Fibroblast of skin of left quadriceps (primary cell): ENCODE results near the gene CPLX3.

Experiments
- DNase-seq, 2 experiments: peaks; one replicate each; pipeline ENCODE4 v3.0.0-alpha.2; 2013; ENCODE audit warnings: low read depth in 2 of 2

Gene CPLX3

DNA sequence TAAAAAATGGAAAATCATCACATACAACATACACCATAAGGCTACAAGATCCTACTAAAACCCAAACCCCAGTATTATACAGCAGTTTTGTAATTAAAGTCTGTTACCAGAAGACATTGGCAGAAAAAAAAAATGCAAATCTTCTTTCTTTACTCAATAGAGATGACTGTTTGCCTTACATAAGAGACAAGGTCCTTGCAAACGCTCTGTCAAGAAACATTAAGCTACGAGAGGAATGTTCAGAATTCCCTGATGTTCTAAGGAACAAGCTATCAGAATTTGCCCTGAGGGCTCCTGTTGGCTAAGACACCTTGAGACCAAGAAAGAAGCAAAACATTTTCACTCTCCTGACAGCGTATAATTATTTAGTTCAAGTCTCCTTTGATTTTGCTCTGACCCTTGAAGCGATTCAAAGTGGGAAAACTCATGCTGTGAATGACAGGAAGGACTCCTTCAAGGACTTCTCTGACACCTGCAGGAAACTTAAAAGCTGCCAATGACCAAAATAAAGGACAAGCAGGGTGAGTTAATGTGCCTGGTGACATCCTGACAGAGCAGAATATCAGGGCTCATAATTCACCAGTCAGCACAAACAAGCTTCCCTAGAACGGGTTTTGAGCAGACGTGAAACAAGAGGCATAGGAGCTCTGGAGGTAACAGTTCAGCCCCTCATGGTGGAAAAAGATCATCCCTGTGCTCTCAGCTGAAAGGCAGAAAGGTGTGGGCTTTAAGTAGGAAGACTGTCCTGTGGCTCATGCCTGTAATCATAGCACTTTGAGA, 44.2 kb downstream of the CPLX3 start:
- no peak for DNase-seq

DNA sequence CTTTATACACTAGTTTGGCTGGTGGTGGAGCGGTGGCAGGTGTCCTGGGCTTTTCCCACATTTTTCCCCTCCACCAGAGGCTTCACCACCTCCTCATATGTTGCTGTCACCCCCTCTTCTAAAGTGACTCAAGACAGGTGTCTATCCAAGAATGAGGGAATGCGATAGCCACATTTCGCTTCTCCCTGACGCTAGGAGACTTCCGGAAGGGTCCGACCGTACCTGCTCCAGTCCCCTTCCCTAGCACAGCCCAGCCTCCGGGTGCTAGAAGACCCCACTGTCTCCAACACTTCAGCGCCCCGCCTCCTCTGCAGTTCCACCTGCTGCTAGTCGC, 46.2 kb downstream of the CPLX3 start:
- no peak for DNase-seq

DNA sequence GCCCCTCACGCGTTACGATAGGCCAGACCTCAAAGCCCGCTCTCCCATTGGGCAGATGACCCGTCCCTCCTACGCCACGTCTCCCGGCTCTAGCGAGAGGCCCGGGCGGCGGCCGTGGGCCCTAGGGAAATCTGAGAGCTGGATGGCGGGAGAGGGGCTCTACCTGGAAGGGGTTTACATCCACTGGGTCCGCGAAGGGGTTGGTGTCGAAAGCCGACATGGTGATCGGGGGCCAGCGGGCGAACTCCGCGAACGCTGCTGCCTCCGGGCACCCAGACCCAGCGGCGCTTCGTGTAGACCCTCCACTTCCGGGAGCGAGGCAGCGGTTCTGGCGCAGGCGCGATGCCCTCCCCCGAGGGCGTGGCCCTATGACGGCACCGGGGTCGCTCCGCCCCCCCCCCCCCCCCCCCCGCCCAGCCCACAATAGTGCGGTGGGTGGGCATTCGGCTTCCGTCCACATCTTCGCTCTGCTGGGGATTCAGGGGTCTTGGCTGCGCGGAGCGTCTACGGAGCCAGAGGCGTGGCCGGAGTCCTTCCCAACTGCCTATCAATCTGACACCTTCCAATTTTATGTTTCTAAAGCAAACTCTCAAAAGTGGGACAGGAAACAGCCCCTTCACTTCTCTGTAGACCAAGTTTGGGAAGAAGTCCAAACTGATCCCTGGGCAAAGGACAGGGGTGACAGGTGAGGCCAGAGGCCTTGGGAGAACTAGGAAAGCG, 46.8 kb downstream of the CPLX3 start, which contains the start of gene SCAMP2:
SCAMP2 (minus strand) TSS at position 330 of the 720 bp plus-strand sequence; CDS start at position 220, 110 bp downstream.
- peak; percentile 86 to 89 for DNase-seq

DNA sequence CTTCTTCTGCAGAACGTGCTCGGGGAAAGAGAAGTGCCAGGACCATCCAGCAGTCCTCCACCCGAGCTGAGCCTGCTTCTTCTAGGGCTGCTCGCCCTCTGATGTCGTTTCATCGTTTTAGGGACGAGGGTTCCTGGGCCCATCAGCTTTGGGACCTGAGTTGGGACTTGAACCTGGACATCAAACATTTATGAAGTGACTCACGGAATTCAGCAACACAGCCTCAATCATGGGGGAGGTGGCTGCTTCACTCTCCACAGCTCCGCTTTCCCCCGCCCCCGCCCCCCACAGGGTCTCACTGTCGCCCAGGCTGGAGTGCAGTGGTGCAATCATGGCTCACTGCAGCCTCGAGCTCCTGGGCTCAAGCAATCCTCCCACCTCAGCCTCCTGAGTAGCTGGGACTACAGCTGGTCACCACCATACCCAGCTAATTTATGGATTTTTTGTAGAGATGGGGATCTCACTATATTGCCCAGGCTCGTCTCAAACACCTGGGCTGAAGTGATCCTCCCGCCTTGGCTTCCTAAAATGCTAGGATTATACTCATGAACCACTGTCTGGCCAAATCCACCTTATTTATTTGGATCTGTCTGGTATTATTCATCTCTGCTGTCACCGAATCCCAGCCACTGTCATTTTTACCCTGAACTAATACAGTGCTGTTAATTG, 47.5 kb downstream of the CPLX3 start:
- DNase-seq = no peak

DNA sequence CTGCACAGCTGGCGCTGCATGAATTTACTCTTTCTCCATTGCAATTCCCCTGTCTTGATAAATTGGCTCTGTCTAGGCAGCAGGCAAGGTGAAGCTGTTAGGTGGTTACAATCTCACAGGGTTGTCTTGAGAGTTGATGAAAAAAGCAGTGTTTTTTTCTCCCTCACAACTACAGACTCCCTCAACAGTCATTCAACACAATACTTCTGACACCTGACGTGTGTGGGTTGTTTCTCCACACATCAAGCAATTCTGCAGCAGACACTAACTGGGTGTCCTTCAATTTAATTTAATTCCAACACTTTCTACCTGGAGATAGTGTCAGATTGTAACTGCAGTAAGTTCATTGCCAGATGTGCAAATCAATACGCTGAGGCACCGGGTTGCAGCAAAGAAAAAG, 51.8 kb downstream of the CPLX3 start:
- DNase-seq = no peak
